K562 (cell line): ENCODE measurements around the gene ULK1. TPM values are rescaled to one million over a fixed set of nuclear protein-coding genes. Genes with fewer than 3 reads are reported as not detected.
A peak's percentile ranks its signal among the peaks of the same experiment; 100 is the strongest.

Experiments
- BCLAF1 ChIP-seq, 2 experiments: fragments of 450-650 bp in 1 of 2; IDR thresholded peaks; 2 replicates each; pipeline ENCODE4 v1.6.1; 2011 to 2017; ENCODE audit warnings: low read depth in 2 of 2, antibody characterized with exemption in 1 of 2, borderline replicate concordance in 1 of 2, low read length in 1 of 2, mild to moderate bottlenecking in 1 of 2, mixed read lengths in 1 of 2; ENCODE audit not compliant: control insufficient read depth in 1 of 2
- DIDO1 ChIP-seq: fragments of 450-650 bp; IDR thresholded peaks from 2 replicates; pipeline ENCODE4 v1.6.1; 2016; ENCODE audit warnings: low read depth, missing biosample characterization, missing genetic modification characterization
- ERF ChIP-seq: fragments of 450-650 bp; formaldehyde crosslinking; IDR thresholded peaks from 2 replicates; pipeline ENCODE4 v1.4.0; 2020; ENCODE audit warnings: mild to moderate bottlenecking, mixed read lengths
- ETS1 ChIP-seq: conservative IDR thresholded peaks from 2 replicates; pipeline ENCODE4 v1.6.1; 2011; ENCODE audit warnings: low read depth, mild to moderate bottlenecking, low read length; ENCODE audit not compliant: control insufficient read depth
- HCFC1 ChIP-seq: IDR thresholded peaks from 2 replicates; pipeline ENCODE4 v1.6.1; 2012; ENCODE audit warnings: low read depth, low read length, improper control_type of control experiment
- HIVEP1 ChIP-seq: fragments of 250-450 bp; sonication (Bioruptor Pico); IDR thresholded peaks from 2 replicates; pipeline ENCODE4 v1.4.0; 2020; ENCODE audit warnings: mild to moderate bottlenecking
- KLF1 ChIP-seq: fragments of 450-650 bp; IDR thresholded peaks from 2 replicates; pipeline ENCODE4 v1.6.1; 2016; ENCODE audit warnings: missing genetic modification characterization, missing compliant biosample characterization
- MEIS2 ChIP-seq: fragments of 450-650 bp; IDR thresholded peaks from 2 replicates; pipeline ENCODE4 v1.6.1; 2014; ENCODE audit warnings: mild to moderate bottlenecking; ENCODE audit not compliant: partially characterized antibody
- NFXL1 ChIP-seq: fragments of 450-650 bp; formaldehyde crosslinking; IDR thresholded peaks from 2 replicates; pipeline ENCODE4 v1.4.0; 2021; ENCODE audit warnings: mild to moderate bottlenecking
- PATZ1 ChIP-seq: fragments of 250-450 bp; sonication (Bioruptor Pico); IDR thresholded peaks from 2 replicates; pipeline ENCODE4 v1.5.0; 2020; ENCODE audit warnings: mild to moderate bottlenecking, borderline replicate concordance
- RBM15 ChIP-seq: fragments of 200-400 bp; formaldehyde crosslinking; IDR thresholded peaks from 2 replicates; pipeline ENCODE4 v1.6.1; 2018; ENCODE audit warnings: mild to moderate bottlenecking, low read length, moderate library complexity; ENCODE audit not compliant: insufficient read depth
- RFX5 ChIP-seq: IDR thresholded peaks from 2 replicates; pipeline ENCODE4 v1.6.1; 2011; ENCODE audit warnings: low read depth, mild to moderate bottlenecking, improper control_type of control experiment, low read length
- TAF7 ChIP-seq: fragments of 450-650 bp; IDR thresholded peaks from 2 replicates; pipeline ENCODE4 v1.6.1; 2016; ENCODE audit warnings: missing genetic modification characterization, missing compliant biosample characterization
- TOE1 ChIP-seq, 2 experiments: fragments of 450-650 bp in 1 of 2; sonication (generic) in 1 of 2; formaldehyde crosslinking in 1 of 2; IDR thresholded peaks; 2 replicates each; pipeline versions ENCODE4 v1.7.1 to v1.8.0; 2016 to 2022; ENCODE audit warnings: borderline replicate concordance in 2 of 2, mild to moderate bottlenecking in 2 of 2, antibody characterized with exemption in 1 of 2, inconsistent platforms in 1 of 2, low read depth in 1 of 2, missing genetic modification reagents in 1 of 2, moderate library complexity in 1 of 2
- ZBED1 ChIP-seq: IDR thresholded peaks from 2 replicates; pipeline ENCODE4 v1.6.1; 2014
- ZFX ChIP-seq: sonication (generic); formaldehyde crosslinking; IDR thresholded peaks from 2 replicates; pipeline ENCODE4 v1.8.0; 2022; ENCODE audit warnings: mild to moderate bottlenecking, missing genetic modification reagents, moderate library complexity
- ZNF174 ChIP-seq: fragments of 250-450 bp; sonication (Bioruptor Pico); IDR thresholded peaks from 2 replicates; pipeline ENCODE4 v1.4.0; 2020; ENCODE audit warnings: mild to moderate bottlenecking
- ZNF408 ChIP-seq: fragments of 250-450 bp; sonication (Bioruptor Pico); IDR thresholded peaks from 2 replicates; pipeline ENCODE4 v1.4.0; 2020; ENCODE audit warnings: low read depth, mild to moderate bottlenecking, moderate library complexity
- ZNF551 ChIP-seq: fragments of 250-450 bp; sonication (Bioruptor Pico); IDR thresholded peaks from 2 replicates; pipeline ENCODE4 v1.5.0; 2021; ENCODE audit warnings: mild to moderate bottlenecking, moderate library complexity
- ZNF589 ChIP-seq: fragments of 200-800 bp; sonication (Bioruptor generic); IDR thresholded peaks from 2 replicates; pipeline ENCODE4 v1.6.1; 2016; ENCODE audit warnings: low read depth, missing genetic modification characterization, missing compliant biosample characterization
- ZNF699 ChIP-seq: fragments of 250-450 bp; sonication (Bioruptor Pico); IDR thresholded peaks from 2 replicates; pipeline ENCODE4 v1.8.0; 2021; ENCODE audit warnings: mild to moderate bottlenecking, moderate library complexity; ENCODE audit not compliant: insufficient replicate concordance
- ZNF785 ChIP-seq: fragments of 250-450 bp; sonication (Bioruptor Pico); IDR thresholded peaks from 2 replicates; pipeline ENCODE4 v1.4.0; 2020; ENCODE audit warnings: mild to moderate bottlenecking
- polyA plus RNA-seq, 8 experiments: library from polyadenylated mRNA; depleted of rRNA in 4 of 8; stranded (reverse) in 5 of 8; unstranded in 3 of 8; fragments of >200 nt; fragmentation: Nextera tagmentation in 2 of 8; fragmentation: Illumina TruSeq in 1 of 8; extraction: Ambion mirVana in 2 of 8; extraction: Trizol in 1 of 8; gene quantifications; 2 replicates each; pipeline versions ENCODE4 v1.2.1 to v1.2.3, GENCODE V29; 2011 to 2014; ENCODE audit warnings: inconsistent platforms in 1 of 8, missing spikeins in 1 of 8
- total RNA-seq, 7 experiments: library from RNA; depleted of rRNA in 6 of 7; stranded (reverse); fragments of >200 nt in 6 of 7; fragmentation: Illumina TruSeq in 2 of 7; extraction: Trizol in 2 of 7; gene quantifications; 2 replicates each; pipeline versions ENCODE4 v1.2.1 to v1.2.3, GENCODE V29; 2011 to 2021; ENCODE audit warnings: low replicate concordance in 1 of 7

The ULK1 gene
- total and polyA plus RNA-seq, 9 of the 15 experiments (the other 6 are each of a cell fraction or from before 2014, with no cell fraction given), result 0.15 to 29.4 (median 2.5) TPM

GRCh38 chr12:131860472-131861260 lies 33.8 kb upstream of the ULK1 start (continued):
- TF ChIP-seq ZNF699, result no peak
- TF ChIP-seq ZBED1, result no peak
- no peak for TF ChIP-seq ZNF408
- peak; percentile 53; the same call in 1 of the 2 replicates for TF ChIP-seq HCFC1
- peak; percentile 72; the same call in 1 of the 2 replicates for TF ChIP-seq KLF1 (tag)
- TF ChIP-seq NFXL1 (CRISPR knock-in tag), result 0 out of 2 replicates have a peak, but pooled peaks have one; percentile 15
- no peak for TF ChIP-seq ZNF551 (CRISPR knock-in tag)
- peak; percentile 31 for TF ChIP-seq TAF7 (tag)
- no peak for TF ChIP-seq BCLAF1 (IDR thresholded peaks at IDR 0.05; ENCODE audit: borderline replicate concordance in 1 of 2, control insufficient read depth in 1 of 2, low read depth in 2 of 2, low read length in 1 of 2)
- peak; percentile 95 for TF ChIP-seq MEIS2
- no peak for TF ChIP-seq ETS1
- no peak for TF ChIP-seq PATZ1 (CRISPR knock-in tag)
- peak; percentile 62; the same call in 1 of the 2 replicates for TF ChIP-seq ZFX (CRISPR knock-in tag)
- TF ChIP-seq TOE1 (IDR thresholded peaks at IDR 0.05; ENCODE audit: borderline replicate concordance), result no peak; the same call in 1 of the 2 replicates
- no peak for TF ChIP-seq TOE1 (CRISPR knock-in tag; IDR thresholded peaks at IDR 0.05; ENCODE audit: borderline replicate concordance, low read depth)
- peak; percentile 45; the same call in 1 of the 2 replicates for TF ChIP-seq ZNF589 (CRISPR knock-in tag)
- TF ChIP-seq ZNF785 (CRISPR knock-in tag), result no peak
- TF ChIP-seq HIVEP1, result no peak
- TF ChIP-seq DIDO1 (tag), result no peak; the same call in 1 of the 2 replicates
- no peak for TF ChIP-seq RBM15
- no peak for TF ChIP-seq ERF (CRISPR knock-in tag)
- no peak for TF ChIP-seq ZNF174
- TF ChIP-seq RFX5, result no peak
